ENCODE data around the gene TAX1BP3. TPM values are rescaled to one million over a fixed set of nuclear protein-coding genes. Genes with fewer than 3 reads are reported as not detected.
A peak's percentile ranks its signal among the peaks of the same experiment; 100 is the strongest.

The TAX1BP3 gene
- total RNA-seq, 1 experiment from 2014 or later = 76.3 TPM

DNA sequence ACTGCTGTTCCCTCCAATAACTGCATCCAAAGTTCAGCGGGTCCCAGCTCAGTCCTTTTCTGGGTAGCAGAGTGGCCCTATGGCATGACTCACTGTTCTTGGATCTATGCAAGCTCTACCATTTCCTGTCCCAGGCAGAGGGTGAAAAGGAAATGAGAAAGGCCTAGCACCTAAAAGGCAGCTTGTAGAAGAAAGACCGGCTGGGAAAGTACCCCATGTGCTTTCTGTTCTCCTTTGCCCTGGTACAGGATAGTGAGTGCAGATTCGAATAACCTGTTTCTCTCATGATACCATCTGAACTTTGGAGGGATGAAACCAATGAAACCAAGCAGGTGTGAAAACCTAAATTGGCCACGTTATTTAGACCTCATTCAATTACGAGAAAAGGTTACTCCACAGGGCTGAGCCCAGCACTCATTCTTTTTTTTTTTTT lies 42.6 kb upstream of the TAX1BP3 start:
- Histone ChIP-seq H2BK5ac (ENCODE audit: insufficient read length, low read length) (no peak overlapping the region), H2AFZ (ENCODE audit: low read length) (no peak overlapping the region), H3K79me2 (ENCODE audit: insufficient read depth, low read length) (no peaks in the 10 kb centered on the region), H3K27ac (ENCODE audit: insufficient read length, low read depth, low read length) (no peak overlapping the region), H3K4ac (ENCODE audit: low read depth, low read length) (no peak overlapping the region), H3T11ph (ENCODE audit: low read length) (no peak overlapping the region), H2BK15ac (ENCODE audit: low read depth, low read length) (no peak overlapping the region), H3K18ac (ENCODE audit: insufficient read length, low read depth, low read length) (no peak overlapping the region), H2AK5ac (ENCODE audit: insufficient read length, low read length) (no peak overlapping the region), H3K4me2 (ENCODE audit: insufficient read depth, insufficient read length, low read length) (no peak overlapping the region), H4K20me1 (ENCODE audit: control insufficient read depth, insufficient read depth, insufficient read length) (no peaks in the 10 kb centered on the region), H3K9me3 (ENCODE audit: control insufficient read depth, low read depth, low read length) (no peaks in the 10 kb centered on the region), H2BK20ac (ENCODE audit: low read depth, low read length, poor library complexity, severe bottlenecking) (no peak overlapping the region), H4K5ac (ENCODE audit: insufficient read length, low read depth, low read length) (no peak overlapping the region), H4K91ac (ENCODE audit: insufficient read length, low read depth, low read length) (no peak overlapping the region), H2BK120ac (ENCODE audit: low read depth, low read length, poor library complexity, severe bottlenecking) (no peak overlapping the region), H3K23me2 (ENCODE audit: insufficient read length, low read depth, low read length, poor library complexity, severe bottlenecking) (no peaks in the 10 kb centered on the region), H3K4me1 (ENCODE audit: insufficient read depth, low read length) (no peaks in the 10 kb centered on the region), H3K23ac (ENCODE audit: insufficient read length, low read depth, low read length) (no peak overlapping the region), H3K14ac (ENCODE audit: insufficient read depth, low read length) (no peak overlapping the region), H3K79me1 (ENCODE audit: insufficient read depth, low read depth, low read length, poor library complexity, severe bottlenecking) (no peaks in the 10 kb centered on the region), H2BK12ac (ENCODE audit: insufficient read length, low read depth, low read length) (no peak overlapping the region), H3K56ac (ENCODE audit: insufficient read length, low read depth, low read length) (no peak overlapping the region), H3K9ac (ENCODE audit: extremely low read depth, insufficient read length, low read length) (no peak overlapping the region), H4K8ac (replicated peaks; ENCODE audit: insufficient read length, low read depth, low read length) (no peak overlapping the region), H3K27me3 (ENCODE audit: insufficient read depth, low read length) (no peaks in the 10 kb centered on the region)
- no CpG with 5 or more reads among the region's 5 CpGs for WGBS (ENCODE audit: extremely low coverage, insufficient read length, low lambda C conversion rate)
- peak overlapping the region in 1 of 3 experiments; percentile 57; a peak in 2 of 7 replicates for H3K27ac Mint-ChIP-seq
- peaks cover 2 to 28% (median 18%) of the 10 kb centered on the region in 3 experiments; a peak in 6 of 7 replicates for H3K36me3 Mint-ChIP-seq (ENCODE audit: insufficient read depth in 1 of 3, low read depth in 3 of 3)
- peak; percentile 54 for DNase-seq
- H3K9me3 Mint-ChIP-seq = no peaks in the 10 kb centered on the region
- TF ChIP-seq, protein P1, sequence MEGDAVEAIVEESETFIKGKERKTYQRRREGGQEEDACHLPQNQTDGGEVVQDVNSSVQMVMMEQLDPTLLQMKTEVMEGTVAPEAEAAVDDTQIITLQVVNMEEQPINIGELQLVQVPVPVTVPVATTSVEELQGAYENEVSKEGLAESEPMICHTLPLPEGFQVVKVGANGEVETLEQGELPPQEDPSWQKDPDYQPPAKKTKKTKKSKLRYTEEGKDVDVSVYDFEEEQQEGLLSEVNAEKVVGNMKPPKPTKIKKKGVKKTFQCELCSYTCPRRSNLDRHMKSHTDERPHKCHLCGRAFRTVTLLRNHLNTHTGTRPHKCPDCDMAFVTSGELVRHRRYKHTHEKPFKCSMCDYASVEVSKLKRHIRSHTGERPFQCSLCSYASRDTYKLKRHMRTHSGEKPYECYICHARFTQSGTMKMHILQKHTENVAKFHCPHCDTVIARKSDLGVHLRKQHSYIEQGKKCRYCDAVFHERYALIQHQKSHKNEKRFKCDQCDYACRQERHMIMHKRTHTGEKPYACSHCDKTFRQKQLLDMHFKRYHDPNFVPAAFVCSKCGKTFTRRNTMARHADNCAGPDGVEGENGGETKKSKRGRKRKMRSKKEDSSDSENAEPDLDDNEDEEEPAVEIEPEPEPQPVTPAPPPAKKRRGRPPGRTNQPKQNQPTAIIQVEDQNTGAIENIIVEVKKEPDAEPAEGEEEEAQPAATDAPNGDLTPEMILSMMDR (conservative IDR thresholded peaks at IDR 0.05) = no peak
- no peak overlapping the region for H3K4me3 Mint-ChIP-seq
- H3K27me3 Mint-ChIP-seq (ENCODE audit: low read depth) = no peaks in the 10 kb centered on the region
- H3K4me1 Mint-ChIP-seq = peaks cover 3 to 5% of the 10 kb centered on the region in 2 experiments; a peak in 2 of 4 replicates
